Epithelial cell of esophagus (primary cell): ENCODE results near the gene BABAM2.
A peak's percentile ranks its signal among the peaks of the same experiment; 100 is the strongest.

Experiments
- DNase-seq: peaks from one replicate; pipeline ENCODE4 v3.0.0; 2010; ENCODE audit warnings: low read depth
- H3K4me3 ChIP-seq: 2 replicates; pipeline ENCODE4 v1.5.1; 2011; ENCODE audit warnings: mild to moderate bottlenecking, low read length, control low read depth
- CTCF ChIP-seq: IDR thresholded peaks from 2 replicates; pipeline ENCODE4 v1.5.1; 2011; ENCODE audit warnings: low read depth, mild to moderate bottlenecking, low read length, control low read depth, inconsistent platforms; ENCODE audit not compliant: insufficient read depth; ENCODE audit errors: missing control alignments

The BABAM2 gene

DNA sequence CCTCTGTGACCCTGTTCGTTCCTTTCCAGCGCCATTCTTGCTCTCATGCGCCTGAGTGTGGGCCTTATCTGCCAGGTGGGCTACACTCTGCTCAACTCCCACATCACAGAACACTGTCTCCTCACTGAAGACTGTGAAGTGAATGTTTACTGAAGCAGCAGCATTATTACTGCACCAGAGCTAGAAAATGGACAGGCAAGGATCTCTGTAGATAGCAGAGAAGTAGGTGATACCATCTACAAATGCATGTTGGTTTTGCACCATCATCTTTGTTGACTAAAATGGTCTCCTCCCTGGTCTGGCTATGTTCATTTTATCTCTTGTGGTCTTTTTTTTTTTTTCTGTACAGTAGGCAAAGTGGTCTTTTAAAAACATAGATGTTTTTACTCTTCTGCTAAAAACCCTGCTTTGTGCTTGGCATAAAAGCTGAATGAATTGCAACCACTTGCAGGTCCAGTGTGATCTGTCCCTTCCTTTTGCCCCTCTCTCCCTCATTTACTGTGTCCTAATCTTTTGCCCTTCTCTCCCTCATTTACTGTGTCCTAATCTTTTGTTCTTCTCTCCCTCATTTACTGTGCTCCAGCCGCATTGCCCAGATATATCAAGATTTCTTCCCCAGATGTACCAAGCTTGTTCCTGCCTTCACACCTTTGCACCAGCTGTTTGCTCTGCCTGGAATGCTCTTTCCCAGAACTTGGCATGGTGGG lies 35.4 kb downstream of the BABAM2 start:
- no peak overlapping the region for H3K4me3 ChIP-seq
- no peak for TF ChIP-seq CTCF
- no peak for DNase-seq

DNA sequence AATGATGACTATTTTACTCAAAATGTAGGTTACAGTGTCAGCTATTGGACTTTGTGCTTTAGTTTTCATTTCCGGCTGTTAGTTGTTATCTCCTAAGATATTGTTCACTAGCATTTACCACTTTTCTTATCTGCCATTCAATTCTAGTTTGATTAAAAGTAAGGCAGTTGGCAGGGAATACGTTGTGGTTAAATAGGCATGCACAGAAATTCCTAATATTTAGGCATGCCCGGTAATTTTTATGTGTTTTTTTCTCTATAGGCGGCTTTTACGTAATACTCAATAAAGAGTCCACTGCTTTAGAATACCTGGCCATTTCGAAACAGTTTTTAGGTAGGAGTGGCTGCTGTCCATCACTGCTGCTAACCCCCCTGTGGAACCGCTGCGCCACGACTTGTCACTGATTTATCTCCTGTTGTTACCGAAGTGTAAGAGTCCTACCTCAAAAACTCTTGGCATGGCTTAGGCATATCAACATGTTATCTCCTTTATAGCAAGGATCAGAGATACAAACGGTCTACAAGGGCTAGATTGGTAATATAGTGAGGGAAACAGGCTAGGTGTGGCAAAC lies 39.5 kb downstream of the BABAM2 start:
- no peak for TF ChIP-seq CTCF
- no peak for DNase-seq
- no peak overlapping the region for H3K4me3 ChIP-seq

GRCh38 chr2:27931361-27931950 lies 40.9 kb downstream of the BABAM2 start:
- no peak for DNase-seq
- TF ChIP-seq CTCF, result no peak
- H3K4me3 ChIP-seq, result no peak overlapping the region

DNA sequence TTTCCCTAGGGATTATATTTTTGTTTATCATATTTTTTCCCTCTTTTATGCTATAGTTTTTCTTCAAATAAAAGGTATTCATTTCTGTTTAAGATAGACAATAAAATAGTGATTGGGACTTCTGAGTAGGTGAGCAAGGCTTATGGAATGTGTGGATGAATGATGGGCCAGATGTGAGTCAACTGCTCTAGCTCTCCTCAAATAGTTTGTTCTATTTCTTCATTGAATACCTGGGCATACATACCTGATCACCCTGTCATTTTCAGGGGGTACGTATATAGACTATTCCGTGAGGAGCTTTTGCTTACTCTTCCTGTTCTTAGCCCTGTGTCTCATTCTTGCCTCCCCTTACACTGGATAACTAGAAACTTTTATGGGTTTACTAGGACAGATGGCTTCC lies 41.9 kb downstream of the BABAM2 start:
- H3K4me3 ChIP-seq, result no peak overlapping the region
- peak; percentile 93 for DNase-seq

DNA sequence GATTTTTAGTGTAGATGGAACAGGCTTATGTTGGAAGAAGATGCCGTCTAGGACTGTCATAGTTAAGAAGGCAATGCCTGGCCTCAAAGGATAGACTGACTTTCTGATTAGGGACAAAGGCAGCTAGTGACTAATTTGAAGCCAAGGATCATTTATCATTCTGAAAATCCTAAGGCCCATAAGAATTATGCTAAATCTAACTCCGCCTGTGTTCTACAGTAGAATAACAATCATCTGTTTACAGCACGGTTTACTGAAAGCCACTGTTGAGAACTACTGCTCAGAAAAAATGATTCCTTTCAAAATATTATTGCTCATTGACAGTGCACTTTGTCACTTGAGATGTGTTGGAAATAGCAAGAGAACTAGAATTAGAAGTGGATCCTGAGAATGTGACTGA lies 44.5 kb downstream of the BABAM2 start:
- TF ChIP-seq CTCF, result no peak
- H3K4me3 ChIP-seq, result no peak overlapping the region
- no peak for DNase-seq

More for the DNA sequence above, 41.9 kb downstream of the BABAM2 start:
- TF ChIP-seq CTCF, result no peak

DNA sequence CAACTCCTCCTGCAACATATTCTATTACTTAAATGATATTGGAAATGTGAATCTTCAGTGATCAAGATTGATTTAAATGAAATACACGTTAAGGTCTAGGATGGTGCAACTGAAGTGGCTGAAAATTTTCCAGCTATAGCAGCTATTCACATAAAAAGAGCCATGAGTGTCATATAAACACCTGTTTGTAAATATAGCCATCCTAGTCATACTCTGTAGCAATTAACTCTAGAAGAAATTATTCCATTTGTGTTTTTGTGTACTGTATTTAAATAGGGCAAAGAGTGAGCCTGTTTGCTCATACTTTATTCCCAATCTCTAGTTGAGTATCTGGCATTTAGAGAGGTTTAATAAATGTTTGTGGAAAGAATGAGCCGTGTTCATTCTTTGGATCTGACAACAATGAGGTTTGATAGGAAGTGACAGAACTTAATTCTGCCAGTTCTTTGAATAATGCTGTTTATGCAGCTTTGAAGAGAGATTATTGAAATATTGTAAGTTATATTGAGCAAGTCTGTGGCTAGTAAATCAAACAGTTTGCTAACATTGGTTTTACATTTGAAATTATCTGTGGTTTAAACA lies 49.7 kb downstream of the BABAM2 start:
- no peak overlapping the region for H3K4me3 ChIP-seq
- no peak for TF ChIP-seq CTCF
- DNase-seq, result no peak

DNA sequence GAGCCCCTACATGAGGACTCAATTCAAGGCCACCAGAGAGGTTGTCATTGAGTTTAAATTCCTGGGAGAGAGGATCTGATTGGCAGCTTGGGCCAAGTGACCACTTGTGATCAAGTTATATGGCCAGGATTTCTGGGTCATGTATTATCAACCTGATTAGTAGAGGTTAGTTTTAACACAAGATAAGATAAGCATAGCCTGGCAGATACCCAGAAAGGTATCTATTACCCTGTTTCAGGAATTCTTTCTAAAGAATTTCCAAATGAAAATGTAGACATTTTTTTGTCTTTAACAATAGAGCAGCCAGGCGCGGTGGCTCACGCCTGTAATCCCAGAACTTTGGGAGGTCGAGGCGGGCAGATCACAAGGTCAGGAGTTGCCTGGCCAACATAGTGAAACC lies 50.5 kb downstream of the BABAM2 start:
- no peak for TF ChIP-seq CTCF
- DNase-seq, result no peak
- no peak overlapping the region for H3K4me3 ChIP-seq
